DOHH2 (cell line): ENCODE data around the gene TMTC2.
"Not testable (repeated sequence)": the region's sequence is repeated elsewhere in the genome, so short reads cannot be mapped to it uniquely, and the experiment has no call there.

Source experiments
- H3F3A ChIP-seq: fragments of 200-600 bp; sonication (generic), shearing (Covaris generic); 2 replicates; pipeline ENCODE4 v1.6.0; 2016; ENCODE audit warnings: antibody characterized with exemption, mild to moderate bottlenecking; ENCODE audit not compliant: control insufficient read depth, insufficient read depth
- H3K27ac ChIP-seq: fragments of 200-600 bp; sonication (generic); 2 replicates; pipeline ENCODE4 v1.5.1; 2014; ENCODE audit warnings: low read depth, mild to moderate bottlenecking, low read length, moderate library complexity
- H3K27me3 ChIP-seq: fragments of 200-600 bp; sonication (generic); 2 replicates; pipeline ENCODE4 v1.6.1; 2014; ENCODE audit warnings: mild to moderate bottlenecking, low read length, mixed read lengths; ENCODE audit not compliant: control insufficient read depth
- H3K36me3 ChIP-seq: fragments of 200-600 bp; sonication (generic); 2 replicates; pipeline ENCODE4 v1.6.1; 2014; ENCODE audit warnings: mild to moderate bottlenecking, low read length, moderate library complexity, mixed read lengths; ENCODE audit not compliant: control insufficient read depth
- H3K4me1 ChIP-seq: fragments of 200-600 bp; sonication (generic); 2 replicates; pipeline ENCODE4 v1.6.1; 2014; ENCODE audit warnings: mild to moderate bottlenecking, low read length, mixed read lengths; ENCODE audit not compliant: control insufficient read depth
- H3K4me2 ChIP-seq: fragments of 200-600 bp; sonication (generic); 2 replicates; pipeline ENCODE4 v1.6.0; 2014; ENCODE audit warnings: mild to moderate bottlenecking, low read length, moderate library complexity
- H3K4me3 ChIP-seq: fragments of 200-600 bp; sonication (generic); 2 replicates; pipeline ENCODE4 v1.5.1; 2014; ENCODE audit warnings: mild to moderate bottlenecking, low read length, mixed read lengths
- H3K79me2 ChIP-seq: fragments of 200-600 bp; sonication (generic); 2 replicates; pipeline ENCODE4 v1.6.1; 2014; ENCODE audit warnings: mild to moderate bottlenecking, low read length, mixed read lengths; ENCODE audit not compliant: control insufficient read depth
- H3K9me2 ChIP-seq: fragments of 200-600 bp; sonication (generic); replicated peaks from 2 replicates; pipeline ENCODE4 v1.6.1; 2014; ENCODE audit warnings: mild to moderate bottlenecking, low read length, mixed read lengths; ENCODE audit not compliant: control insufficient read depth
- H3K9me3 ChIP-seq: fragments of 200-600 bp; sonication (generic); 2 replicates; pipeline ENCODE4 v1.6.1; 2014; ENCODE audit warnings: antibody characterized with exemption, low read length, mixed read lengths; ENCODE audit not compliant: control insufficient read depth, insufficient read depth
- H4K20me1 ChIP-seq: fragments of 200-600 bp; sonication (generic); 2 replicates; pipeline ENCODE4 v1.6.0; 2014; ENCODE audit warnings: low read depth, mild to moderate bottlenecking, antibody characterized with exemption, low read length, moderate library complexity; ENCODE audit not compliant: control insufficient read depth, insufficient read depth
- CTCF ChIP-seq: fragments of 200-600 bp; sonication (generic); IDR thresholded peaks from one replicate; pipeline ENCODE4 v1.5.1; 2014; ENCODE audit warnings: antibody characterized with exemption, mild to moderate bottlenecking, low read depth, low read length; ENCODE audit not compliant: poor library complexity, severe bottlenecking
- EZH2phosphoT487 ChIP-seq: fragments of 200-600 bp; sonication (generic); IDR thresholded peaks from 2 replicates; pipeline ENCODE4 v1.6.1; 2017; ENCODE audit warnings: borderline replicate concordance, mild to moderate bottlenecking, antibody characterized with exemption, low read length, moderate library complexity, mixed read lengths

The TMTC2 gene

GRCh38 chr12:83114966-83115365 lies 428.3 kb downstream of the TMTC2 start:
- Histone ChIP-seq H3K27me3 (no peaks in the 10 kb centered on the region), H4K20me1 (no peaks in the 10 kb centered on the region), H3K36me3 (no peaks in the 10 kb centered on the region), H3K79me2 (no peaks in the 10 kb centered on the region), H3K9me2 (no peaks in the 10 kb centered on the region), H3F3A (no peaks in the 10 kb centered on the region), H3K4me1 (no peaks in the 10 kb centered on the region), H3K4me3 (no peak overlapping the region), H3K4me2 (no peak overlapping the region), H3K9me3 (no peaks in the 10 kb centered on the region), H3K27ac (no peak overlapping the region)
- TF ChIP-seq CTCF (no peak), EZH2phosphoT487 (no peak)

- not testable (repeated sequence) for H3K4me1 ChIP-seq, H3K9me3 ChIP-seq, H3K27me3 ChIP-seq, H4K20me1 ChIP-seq, H3K36me3 ChIP-seq, H3K4me3 ChIP-seq, H3K79me2 ChIP-seq, H3K4me2 ChIP-seq, H3K9me2 ChIP-seq, H3F3A ChIP-seq, H3K27ac ChIP-seq
These were observed 431.2 kb downstream of the TMTC2 start for GRCh38 chr12:83117926-83118325.

- H3K4me1 ChIP-seq = no peaks in the 10 kb centered on the region
- H3K36me3 ChIP-seq = no peaks in the 10 kb centered on the region
- H3K27me3 ChIP-seq = no peaks in the 10 kb centered on the region
- TF ChIP-seq CTCF (no peak), EZH2phosphoT487 (no peak)
- no peaks in the 10 kb centered on the region for H3K79me2 ChIP-seq
- no peaks in the 10 kb centered on the region for H3F3A ChIP-seq
- no peaks in the 10 kb centered on the region for H4K20me1 ChIP-seq
- no peak overlapping the region for H3K4me3 ChIP-seq
- no peaks in the 10 kb centered on the region for H3K9me2 ChIP-seq
- no peak overlapping the region for H3K4me2 ChIP-seq
- H3K27ac ChIP-seq = no peak overlapping the region
- H3K9me3 ChIP-seq = no peaks in the 10 kb centered on the region
These were observed 435.4 kb downstream of the TMTC2 start for GRCh38 chr12:83121897-83122622.

- no peaks in the 10 kb centered on the region for H3K36me3 ChIP-seq
- no peaks in the 10 kb centered on the region for H3F3A ChIP-seq
- H3K27ac ChIP-seq = no peak overlapping the region
- H3K79me2 ChIP-seq = no peaks in the 10 kb centered on the region
- H3K4me1 ChIP-seq = no peaks in the 10 kb centered on the region
- TF ChIP-seq EZH2phosphoT487 (no peak), CTCF (no peak)
- no peaks in the 10 kb centered on the region for H4K20me1 ChIP-seq
- no peaks in the 10 kb centered on the region for H3K9me2 ChIP-seq
- H3K4me3 ChIP-seq = no peak overlapping the region
- no peaks in the 10 kb centered on the region for H3K9me3 ChIP-seq
- H3K27me3 ChIP-seq = no peaks in the 10 kb centered on the region
- no peak overlapping the region for H3K4me2 ChIP-seq
These were observed 435.9 kb downstream of the TMTC2 start for GRCh38 chr12:83122623-83122934.
